Neural progenitor cell (in vitro differentiated cells): ENCODE measurements around the gene CALN1. TPM values are rescaled to one million over a fixed set of nuclear protein-coding genes. Genes with fewer than 3 reads are reported as not detected.

Experiments
- DNase-seq: peaks from one replicate; pipeline ENCODE4 v3.0.0-alpha.2; 2016; ENCODE audit warnings: low spot score
- H2AFZ ChIP-seq: fragments of 200-600 bp; sonication (generic); replicated peaks from 2 replicates; pipeline ENCODE4 v1.6.1; 2016; ENCODE audit warnings: antibody characterized with exemption
- H3F3A ChIP-seq: fragments of 200-600 bp; sonication (generic); 2 replicates; pipeline ENCODE4 v1.6.1; 2016; ENCODE audit warnings: antibody characterized with exemption, low read depth
- H3K27ac ChIP-seq: fragments of 200-600 bp; sonication (generic); 2 replicates; pipeline ENCODE4 v1.5.1; 2016; ENCODE audit warnings: mild to moderate bottlenecking
- H3K27me3 ChIP-seq: fragments of 200-600 bp; sonication (generic); 2 replicates; pipeline ENCODE4 v1.6.1; 2016; ENCODE audit warnings: mild to moderate bottlenecking, moderate library complexity
- H3K36me3 ChIP-seq: fragments of 200-600 bp; sonication (generic); 2 replicates; pipeline ENCODE4 v1.5.1; 2016
- H3K4me1 ChIP-seq: fragments of 200-600 bp; sonication (generic); 2 replicates; pipeline ENCODE4 v1.6.1; 2016; ENCODE audit warnings: mixed run types
- H3K4me2 ChIP-seq: fragments of 200-600 bp; sonication (generic); 2 replicates; pipeline ENCODE4 v1.6.1; 2016
- H3K4me3 ChIP-seq: fragments of 200-600 bp; sonication (generic); 2 replicates; pipeline ENCODE4 v1.5.1; 2016
- H3K79me2 ChIP-seq: fragments of 200-600 bp; sonication (generic); 2 replicates; pipeline ENCODE4 v1.6.1; 2016; ENCODE audit warnings: low read depth
- H3K9ac ChIP-seq: fragments of 200-600 bp; sonication (generic); 2 replicates; pipeline ENCODE4 v1.6.1; 2016
- H3K9me3 ChIP-seq: fragments of 200-600 bp; sonication (generic); 2 replicates; pipeline ENCODE4 v1.5.1; 2016; ENCODE audit warnings: low read depth
- H4K20me1 ChIP-seq: fragments of 200-600 bp; sonication (generic); 2 replicates; pipeline ENCODE4 v1.6.1; 2016; ENCODE audit warnings: low read depth
- H3K27ac Mint-ChIP-seq: 3 replicates; pipeline ENCODE4 v1.8.0; 2021; ENCODE audit warnings: mixed read lengths
- H3K27me3 Mint-ChIP-seq: 2 replicates; pipeline ENCODE4 v1.8.0; 2022; ENCODE audit warnings: low read depth, mild to moderate bottlenecking, inconsistent platforms, moderate library complexity, mixed read lengths; ENCODE audit not compliant: insufficient read depth
- H3K36me3 Mint-ChIP-seq: 3 replicates; pipeline ENCODE4 v1.8.0; 2021; ENCODE audit warnings: mixed read lengths
- H3K4me1 Mint-ChIP-seq: 3 replicates; pipeline ENCODE4 v1.8.0; 2021; ENCODE audit warnings: mixed read lengths
- H3K4me3 Mint-ChIP-seq: 3 replicates; pipeline ENCODE4 v1.8.0; 2021; ENCODE audit warnings: mild to moderate bottlenecking, moderate library complexity, mixed read lengths
- H3K9me3 Mint-ChIP-seq: 3 replicates; pipeline ENCODE4 v1.8.0; 2020; ENCODE audit warnings: mixed read lengths
- EZH2 ChIP-seq: fragments of 200-600 bp; sonication (generic); IDR thresholded peaks from 2 replicates; pipeline ENCODE4 v1.6.1; 2017; ENCODE audit warnings: antibody characterized with exemption, mild to moderate bottlenecking, moderate library complexity
- EZH2phosphoT487 ChIP-seq: fragments of 200-600 bp; sonication (generic); IDR thresholded peaks from 2 replicates; pipeline ENCODE4 v1.6.1; 2017; ENCODE audit warnings: antibody characterized with exemption
- total RNA-seq: library from RNA; depleted of rRNA; stranded (reverse); fragments of >200 nt; gene quantifications from 2 replicates; pipeline ENCODE4 v1.2.3, GENCODE V29; 2015; ENCODE audit warnings: low replicate concordance
- TF ChIP-seq, protein P1 (sequence below): fragments of 200-600 bp; sonication (generic); IDR thresholded peaks from 2 replicates; pipeline ENCODE4 v1.5.1; 2017; ENCODE audit warnings: antibody characterized with exemption, mild to moderate bottlenecking

Gene CALN1
- total RNA-seq, 1 donor from 2014 or later, result 3.1 TPM

DNA sequence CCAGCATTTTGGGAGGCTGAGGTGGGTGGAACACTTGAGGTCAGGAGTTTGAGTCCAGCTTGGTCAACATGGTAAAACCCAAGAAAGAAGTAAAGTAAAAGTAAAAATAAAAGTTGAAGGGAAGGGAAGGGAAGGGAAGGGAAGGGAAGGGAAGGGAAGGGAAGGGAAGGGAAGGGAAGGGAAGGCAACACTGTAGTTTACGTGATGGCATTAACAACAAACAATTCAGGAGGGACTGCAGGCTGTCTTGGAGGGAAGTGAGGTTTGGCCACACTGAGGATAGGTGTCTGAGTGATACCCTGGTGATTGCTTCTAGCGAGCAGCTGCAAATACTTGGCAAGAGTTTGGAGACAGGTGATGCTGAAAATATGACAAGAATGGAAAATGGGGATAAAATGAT lies 298.0 kb downstream of the CALN1 start:
- H3K36me3 ChIP-seq, result no peaks in the 10 kb centered on the region
- no peaks in the 10 kb centered on the region for H3K9me3 ChIP-seq
- no peaks in the 10 kb centered on the region for H3K27me3 ChIP-seq
- Mint-ChIP-seq H3K27me3 (peaks cover 2% of the 10 kb centered on the region), H3K27ac (no peak overlapping the region), H3K36me3 (no peaks in the 10 kb centered on the region), H3K4me1 (peaks cover 5% of the 10 kb centered on the region), H3K9me3 (no peaks in the 10 kb centered on the region), H3K4me3 (no peak overlapping the region)
- H3K79me2 ChIP-seq, result no peaks in the 10 kb centered on the region
- no peak overlapping the region for H3K9ac ChIP-seq
- no peak overlapping the region for H3K4me2 ChIP-seq
- TF ChIP-seq EZH2 (no peak), EZH2phosphoT487 (no peak)
- TF ChIP-seq, protein P1, sequence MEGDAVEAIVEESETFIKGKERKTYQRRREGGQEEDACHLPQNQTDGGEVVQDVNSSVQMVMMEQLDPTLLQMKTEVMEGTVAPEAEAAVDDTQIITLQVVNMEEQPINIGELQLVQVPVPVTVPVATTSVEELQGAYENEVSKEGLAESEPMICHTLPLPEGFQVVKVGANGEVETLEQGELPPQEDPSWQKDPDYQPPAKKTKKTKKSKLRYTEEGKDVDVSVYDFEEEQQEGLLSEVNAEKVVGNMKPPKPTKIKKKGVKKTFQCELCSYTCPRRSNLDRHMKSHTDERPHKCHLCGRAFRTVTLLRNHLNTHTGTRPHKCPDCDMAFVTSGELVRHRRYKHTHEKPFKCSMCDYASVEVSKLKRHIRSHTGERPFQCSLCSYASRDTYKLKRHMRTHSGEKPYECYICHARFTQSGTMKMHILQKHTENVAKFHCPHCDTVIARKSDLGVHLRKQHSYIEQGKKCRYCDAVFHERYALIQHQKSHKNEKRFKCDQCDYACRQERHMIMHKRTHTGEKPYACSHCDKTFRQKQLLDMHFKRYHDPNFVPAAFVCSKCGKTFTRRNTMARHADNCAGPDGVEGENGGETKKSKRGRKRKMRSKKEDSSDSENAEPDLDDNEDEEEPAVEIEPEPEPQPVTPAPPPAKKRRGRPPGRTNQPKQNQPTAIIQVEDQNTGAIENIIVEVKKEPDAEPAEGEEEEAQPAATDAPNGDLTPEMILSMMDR, result no peak
- H3K27ac ChIP-seq, result no peak overlapping the region
- no peaks in the 10 kb centered on the region for H3K4me1 ChIP-seq
- H4K20me1 ChIP-seq, result no peaks in the 10 kb centered on the region
- DNase-seq, result no peak
- no peak overlapping the region for H3K4me3 ChIP-seq
- H3F3A ChIP-seq, result no peaks in the 10 kb centered on the region
- no peak overlapping the region for H2AFZ ChIP-seq

- H3F3A ChIP-seq, result no peaks in the 10 kb centered on the region
- Mint-ChIP-seq H3K27me3 (peaks cover 2% of the 10 kb centered on the region), H3K27ac (no peak overlapping the region), H3K4me3 (no peak overlapping the region), H3K36me3 (no peaks in the 10 kb centered on the region), H3K9me3 (peaks cover 6% of the 10 kb centered on the region), H3K4me1 (peaks cover 5% of the 10 kb centered on the region)
- no peaks in the 10 kb centered on the region for H4K20me1 ChIP-seq
- no peak overlapping the region for H3K9ac ChIP-seq
- no peak overlapping the region for H3K4me2 ChIP-seq
- no peak overlapping the region for H3K4me3 ChIP-seq
- no peak overlapping the region for H2AFZ ChIP-seq
- H3K27me3 ChIP-seq, result no peaks in the 10 kb centered on the region
- no peaks in the 10 kb centered on the region for H3K9me3 ChIP-seq
- no peak overlapping the region for H3K27ac ChIP-seq
- H3K79me2 ChIP-seq, result no peaks in the 10 kb centered on the region
- TF ChIP-seq, protein P1, result no peak
- no peak for TF ChIP-seq EZH2
- no peak for TF ChIP-seq EZH2phosphoT487
- H3K36me3 ChIP-seq, result no peaks in the 10 kb centered on the region
- no peaks in the 10 kb centered on the region for H3K4me1 ChIP-seq
- DNase-seq, result no peak
These were observed 299.1 kb downstream of the CALN1 start for GRCh38 chr7:72112992-72113391.

- no peaks in the 10 kb centered on the region for H3F3A ChIP-seq
- peaks cover 5% of the 10 kb centered on the region for H3K4me1 Mint-ChIP-seq
- no peaks in the 10 kb centered on the region for H3K36me3 ChIP-seq
- no peak overlapping the region for H3K4me3 ChIP-seq
- H4K20me1 ChIP-seq, result no peaks in the 10 kb centered on the region
- H3K4me1 ChIP-seq, result no peaks in the 10 kb centered on the region
- no peaks in the 10 kb centered on the region for H3K79me2 ChIP-seq
- peaks cover 9% of the 10 kb centered on the region for H3K9me3 Mint-ChIP-seq
- H3K9ac ChIP-seq, result no peak overlapping the region
- H2AFZ ChIP-seq, result no peak overlapping the region
- H3K4me2 ChIP-seq, result no peak overlapping the region
- H3K27me3 Mint-ChIP-seq, result peaks cover 2% of the 10 kb centered on the region
- H3K27ac Mint-ChIP-seq, result no peak overlapping the region
- no peak for DNase-seq
- H3K27me3 ChIP-seq, result no peaks in the 10 kb centered on the region
- no peaks in the 10 kb centered on the region for H3K36me3 Mint-ChIP-seq
- H3K27ac ChIP-seq, result no peak overlapping the region
- H3K9me3 ChIP-seq, result no peaks in the 10 kb centered on the region
- no peak overlapping the region for H3K4me3 Mint-ChIP-seq
- TF ChIP-seq, protein P1, result no peak
- TF ChIP-seq EZH2 (no peak), EZH2phosphoT487 (no peak)
These were observed 299.6 kb downstream of the CALN1 start for GRCh38 chr7:72112530-72112929.
